HG03095 (cell line): ENCODE data around the gene FAM151B.
"Not testable (repeated sequence)": the region's sequence is repeated elsewhere in the genome, so short reads cannot be mapped to it uniquely, and the experiment has no call there.

ENCODE experiments used
- ATAC-seq: cut with Tn5 transposase; IDR thresholded peaks from one replicate; pipeline ENCODE4 v1.9.1; 2021; ENCODE audit warnings: moderate library complexity; ENCODE audit not compliant: unreplicated experiment

Gene FAM151B

GRCh38 chr5:80580291-80580690 lies 92.4 kb downstream of the FAM151B start:
- not testable (repeated sequence) for ATAC-seq

- ATAC-seq = no peak
Observed at GRCh38 chr5:80584770-80585169, 96.9 kb downstream of the FAM151B start.

GRCh38 chr5:80588858-80589540 lies 101.1 kb downstream of the FAM151B start:
- ATAC-seq = no peak

GRCh38 chr5:80590766-80591165 lies 102.9 kb downstream of the FAM151B start:
- ATAC-seq = no peak

GRCh38 chr5:80591352-80591751 lies 103.5 kb downstream of the FAM151B start:
- no peak for ATAC-seq

GRCh38 chr5:80592105-80592504 lies 104.2 kb downstream of the FAM151B start:
- no peak for ATAC-seq
